HG03558 (cell line): Measurements from ENCODE around the gene GTF2IRD1.
"Not testable (repeated sequence)": the region's sequence is repeated elsewhere in the genome, so short reads cannot be mapped to it uniquely, and the experiment has no call there.

Experiments used
- ATAC-seq: cut with Tn5 transposase; IDR thresholded peaks from one replicate; pipeline ENCODE4 v1.9.1; 2021; ENCODE audit warnings: moderate number of reproducible peaks; ENCODE audit not compliant: unreplicated experiment; ENCODE audit errors: extremely low read depth

The GTF2IRD1 gene, protein sequence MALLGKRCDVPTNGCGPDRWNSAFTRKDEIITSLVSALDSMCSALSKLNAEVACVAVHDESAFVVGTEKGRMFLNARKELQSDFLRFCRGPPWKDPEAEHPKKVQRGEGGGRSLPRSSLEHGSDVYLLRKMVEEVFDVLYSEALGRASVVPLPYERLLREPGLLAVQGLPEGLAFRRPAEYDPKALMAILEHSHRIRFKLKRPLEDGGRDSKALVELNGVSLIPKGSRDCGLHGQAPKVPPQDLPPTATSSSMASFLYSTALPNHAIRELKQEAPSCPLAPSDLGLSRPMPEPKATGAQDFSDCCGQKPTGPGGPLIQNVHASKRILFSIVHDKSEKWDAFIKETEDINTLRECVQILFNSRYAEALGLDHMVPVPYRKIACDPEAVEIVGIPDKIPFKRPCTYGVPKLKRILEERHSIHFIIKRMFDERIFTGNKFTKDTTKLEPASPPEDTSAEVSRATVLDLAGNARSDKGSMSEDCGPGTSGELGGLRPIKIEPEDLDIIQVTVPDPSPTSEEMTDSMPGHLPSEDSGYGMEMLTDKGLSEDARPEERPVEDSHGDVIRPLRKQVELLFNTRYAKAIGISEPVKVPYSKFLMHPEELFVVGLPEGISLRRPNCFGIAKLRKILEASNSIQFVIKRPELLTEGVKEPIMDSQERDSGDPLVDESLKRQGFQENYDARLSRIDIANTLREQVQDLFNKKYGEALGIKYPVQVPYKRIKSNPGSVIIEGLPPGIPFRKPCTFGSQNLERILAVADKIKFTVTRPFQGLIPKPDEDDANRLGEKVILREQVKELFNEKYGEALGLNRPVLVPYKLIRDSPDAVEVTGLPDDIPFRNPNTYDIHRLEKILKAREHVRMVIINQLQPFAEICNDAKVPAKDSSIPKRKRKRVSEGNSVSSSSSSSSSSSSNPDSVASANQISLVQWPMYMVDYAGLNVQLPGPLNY

DNA sequence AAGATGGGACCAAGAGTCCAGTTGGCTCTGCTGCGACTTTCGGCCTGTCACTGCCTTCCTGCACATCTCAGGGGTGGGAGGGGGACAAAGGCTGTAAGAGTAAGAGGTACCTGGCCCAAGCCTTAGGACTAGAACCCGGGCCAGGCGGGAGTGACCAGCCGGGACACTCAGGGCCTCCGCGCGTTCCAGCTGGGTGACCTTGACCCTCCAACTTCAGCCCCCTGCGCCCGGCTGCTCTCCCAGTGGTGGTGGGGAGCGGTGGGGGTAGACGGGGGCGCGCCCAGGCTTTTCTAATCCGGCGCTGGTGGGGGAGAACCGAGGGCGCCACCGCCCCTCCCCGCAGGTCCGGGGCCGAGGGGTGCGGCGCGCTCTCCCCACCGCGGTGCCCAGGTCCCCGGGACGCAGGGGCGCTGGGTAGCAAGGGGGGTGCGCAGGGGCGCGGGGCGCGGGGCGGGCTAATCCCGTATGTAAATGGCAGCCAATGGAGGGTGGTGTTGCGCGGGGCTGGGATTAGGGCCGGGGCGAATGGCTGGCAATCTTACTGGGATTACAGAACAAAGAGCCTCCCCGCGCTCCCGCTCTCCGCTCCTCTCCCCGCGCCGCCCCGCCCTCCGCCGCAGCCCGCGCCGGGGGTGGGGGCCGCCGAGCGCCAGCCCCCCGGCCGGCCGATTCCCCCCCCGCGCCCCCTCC, at the start of gene GTF2IRD1:
Gene GTF2IRD1 (plus strand): TSS at position 585 of the 690 bp plus-strand sequence. CDS start 54,175 bp downstream, outside the sequence.
- ATAC-seq, result no peak

- ATAC-seq, result no peak
Observed at GRCh38 chr7:74404388-74404700, 49.4 kb upstream of the GTF2IRD1 start.

- no peak for ATAC-seq
Observed at GRCh38 chr7:74404741-74405140, 49.0 kb upstream of the GTF2IRD1 start.

DNA sequence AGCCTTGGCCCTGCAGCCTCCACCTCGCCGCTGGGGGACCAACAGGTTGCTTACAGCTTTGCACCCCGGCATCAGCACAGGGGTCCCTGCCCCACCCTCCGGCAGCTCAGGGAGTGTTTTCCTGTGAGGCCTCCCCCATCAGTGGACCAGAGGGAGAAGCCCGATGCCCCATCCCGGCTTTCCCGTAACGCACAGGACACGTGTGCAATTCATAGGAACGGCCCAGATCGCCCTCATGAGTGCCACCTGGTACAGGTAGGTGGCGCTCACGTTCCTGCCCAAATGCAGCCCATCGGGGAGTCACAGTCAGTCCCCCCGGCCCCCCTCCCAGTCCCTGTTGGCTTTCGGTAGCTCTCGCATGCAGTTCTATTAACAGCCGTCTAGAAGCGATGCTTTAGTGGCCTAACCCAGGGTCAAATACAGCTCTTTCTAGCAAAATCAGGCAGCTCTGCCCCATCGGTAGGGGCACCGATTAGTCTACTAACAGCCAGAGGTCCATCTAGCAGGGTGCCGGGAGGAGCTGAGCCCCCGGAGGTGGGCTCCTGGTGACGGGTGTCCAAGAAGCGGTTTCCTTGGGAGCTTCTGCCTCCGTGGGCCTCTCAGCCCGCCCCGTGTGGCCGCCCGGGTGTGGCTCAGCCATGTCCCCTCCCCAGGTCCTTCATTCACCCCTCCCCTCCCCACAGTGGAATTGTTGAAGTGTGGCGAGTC, 48.4 kb upstream of the GTF2IRD1 start:
- ATAC-seq, result no peak

DNA sequence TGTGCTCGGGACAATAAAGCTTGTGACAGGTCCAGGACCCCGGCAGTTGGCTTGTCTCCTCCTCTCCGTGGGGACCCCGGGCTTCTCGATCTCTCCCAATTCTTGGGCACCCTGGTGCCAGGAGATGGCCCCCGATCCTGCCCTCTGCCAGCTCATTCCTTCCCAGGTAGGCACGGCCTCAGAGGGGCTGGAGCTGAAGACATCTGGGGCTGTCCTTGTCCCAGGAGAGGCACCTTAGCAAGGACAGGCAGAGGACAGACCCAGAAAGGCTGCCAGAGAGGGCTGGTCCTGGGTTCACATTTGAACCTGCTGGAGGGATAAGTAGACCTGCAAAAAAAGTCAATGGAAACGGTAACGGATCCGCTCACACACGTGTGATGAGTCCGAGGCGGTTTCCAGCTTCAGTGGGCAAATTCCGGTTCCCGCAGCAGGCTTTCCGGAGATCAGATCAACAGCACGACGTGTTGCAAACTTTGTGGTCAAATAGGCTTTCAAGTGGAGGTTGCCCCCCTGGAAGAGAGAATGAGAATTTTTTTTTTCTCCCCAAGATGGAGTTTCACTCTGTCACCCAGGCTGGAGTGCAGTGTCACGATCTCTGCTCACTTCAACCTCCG, 47.7 kb upstream of the GTF2IRD1 start:
- ATAC-seq, result no peak

DNA sequence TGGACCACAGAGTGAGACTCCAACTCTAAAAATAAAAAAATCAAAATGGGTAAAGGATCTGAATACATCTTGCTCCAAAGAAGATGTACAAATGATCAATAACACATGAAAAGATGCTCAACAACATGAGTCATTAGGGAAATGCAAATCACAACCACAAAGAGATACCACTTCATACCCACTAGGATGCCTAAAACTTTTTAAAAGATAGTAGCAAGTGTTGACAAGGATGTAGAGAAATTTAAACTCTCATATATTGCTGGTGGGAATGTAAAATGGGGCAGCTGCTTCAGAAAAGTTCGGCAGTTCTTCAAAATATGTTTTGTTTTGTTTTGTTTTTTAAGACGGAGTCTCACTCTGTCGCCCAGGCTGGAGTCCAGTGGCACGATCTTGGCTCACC, 45.7 kb upstream of the GTF2IRD1 start:
- no peak for ATAC-seq

DNA sequence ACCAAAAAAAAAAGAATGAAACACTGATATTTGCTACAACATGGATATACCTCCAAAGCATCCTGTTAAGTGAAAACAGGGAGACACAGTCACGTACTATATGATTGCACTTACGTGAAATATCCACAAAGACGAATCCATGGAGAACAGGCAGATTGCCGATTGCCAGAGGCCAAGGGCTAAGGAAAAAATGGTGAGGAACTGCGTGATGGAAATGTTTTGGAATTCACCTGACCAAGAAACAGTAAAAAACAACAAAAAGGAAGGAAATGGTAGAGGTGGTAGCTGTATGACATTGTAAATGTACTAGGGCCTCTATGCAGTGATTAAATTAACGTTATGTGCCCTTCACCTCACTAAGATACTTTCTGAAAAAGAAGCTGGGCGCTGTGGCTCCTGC, 44.1 kb upstream of the GTF2IRD1 start:
- no peak for ATAC-seq

DNA sequence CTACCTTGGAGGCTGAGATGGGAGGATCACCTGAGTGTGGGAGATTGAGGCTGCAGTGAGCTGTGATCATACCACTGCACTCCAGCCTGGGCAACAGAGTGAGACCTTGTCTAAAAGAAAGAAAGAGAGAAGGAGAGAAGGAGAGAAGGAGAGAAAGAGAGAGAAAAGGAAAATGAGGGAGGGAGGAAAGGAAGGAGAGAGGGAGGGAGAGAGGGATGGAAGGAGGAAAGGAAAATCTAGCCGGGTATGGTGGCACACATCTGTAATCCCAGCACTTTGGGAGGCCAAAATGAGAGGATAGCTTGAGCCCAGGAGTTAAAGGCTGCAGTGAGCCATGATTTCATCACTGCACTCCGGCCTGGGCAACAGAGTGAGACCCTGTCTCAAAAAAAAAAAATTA, 42.9 kb upstream of the GTF2IRD1 start:
- ATAC-seq, result no peak

- ATAC-seq, result not testable (repeated sequence)
Observed at GRCh38 chr7:74411571-74411970, 42.1 kb upstream of the GTF2IRD1 start.

- ATAC-seq, result no peak
Observed at GRCh38 chr7:74412056-74412455, 41.6 kb upstream of the GTF2IRD1 start.

GRCh38 chr7:74412603-74413002, 41.1 kb upstream of the GTF2IRD1 start:
- no peak for ATAC-seq

- ATAC-seq, result not testable (repeated sequence)
Observed at GRCh38 chr7:74414595-74415333, 38.9 kb upstream of the GTF2IRD1 start.

GRCh38 chr7:74417419-74417971, 36.2 kb upstream of the GTF2IRD1 start:
- no peak for ATAC-seq

GRCh38 chr7:74418076-74418475, 35.6 kb upstream of the GTF2IRD1 start:
- no peak for ATAC-seq

- ATAC-seq, result no peak
Observed at GRCh38 chr7:74418538-74418937, 35.2 kb upstream of the GTF2IRD1 start.

GRCh38 chr7:74419232-74419631, 34.5 kb upstream of the GTF2IRD1 start:
- not testable (repeated sequence) for ATAC-seq

DNA sequence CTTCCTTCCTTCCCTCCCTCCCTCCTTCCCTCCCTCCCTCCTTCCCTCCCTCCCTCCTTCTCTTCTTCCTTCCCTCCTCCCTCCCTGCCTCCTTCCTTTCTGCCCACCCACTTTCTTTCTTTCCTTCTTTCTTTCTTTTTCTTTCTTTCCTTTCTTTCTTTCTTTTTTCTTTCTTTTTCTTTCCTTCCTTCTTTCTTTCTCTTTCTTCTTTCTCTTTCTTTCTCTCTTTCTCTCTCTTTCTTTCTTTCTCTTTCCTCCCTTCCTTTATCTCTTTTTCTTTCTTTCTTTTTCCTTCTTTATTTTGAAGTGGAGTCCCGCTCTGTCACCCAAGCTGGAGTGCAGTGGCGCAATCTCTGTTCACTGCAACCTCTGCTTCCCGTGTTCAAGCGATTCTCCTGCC, 33.7 kb upstream of the GTF2IRD1 start:
- ATAC-seq, result no peak

GRCh38 chr7:74424291-74424880, 29.3 kb upstream of the GTF2IRD1 start:
- ATAC-seq, result no peak
